HepG2 (cell line): Measurements from ENCODE around the gene TTLL11. TPM values are rescaled to one million over a fixed set of nuclear protein-coding genes. Genes with fewer than 3 reads are reported as not detected.

Source experiments
- ADNP ChIP-seq: sonication (generic); formaldehyde crosslinking; IDR thresholded peaks from 2 replicates; pipeline ENCODE4 v1.4.0; 2020; ENCODE audit warnings: missing genetic modification reagents
- GATAD2A ChIP-seq: IDR thresholded peaks from 2 replicates; pipeline ENCODE4 v1.6.1; 2016
- MXD3 ChIP-seq: IDR thresholded peaks from 2 replicates; pipeline ENCODE4 v1.6.1; 2016; ENCODE audit warnings: mild to moderate bottlenecking, missing biosample characterization, missing genetic modification reagents
- PTBP1 ChIP-seq: fragments of 200-400 bp; formaldehyde crosslinking; IDR thresholded peaks from 2 replicates; pipeline ENCODE4 v1.6.1; 2018; ENCODE audit warnings: low read length, low read depth; ENCODE audit not compliant: poor library complexity, severe bottlenecking
- SNRNP70 ChIP-seq: fragments of 200-400 bp; formaldehyde crosslinking; IDR thresholded peaks from 2 replicates; pipeline ENCODE4 v1.6.1; 2017; ENCODE audit warnings: mild to moderate bottlenecking, low read depth, low read length, moderate library complexity
- TEF ChIP-seq: sonication (generic); formaldehyde crosslinking; IDR thresholded peaks from 2 replicates; pipeline ENCODE4 v1.5.0; 2020; ENCODE audit warnings: missing genetic modification reagents
- TRAFD1 ChIP-seq: sonication (generic); formaldehyde crosslinking; IDR thresholded peaks from 2 replicates; pipeline ENCODE4 v1.5.1; 2020; ENCODE audit warnings: missing genetic modification reagents, mild to moderate bottlenecking, borderline replicate concordance
- XRCC5 ChIP-seq: fragments of 200-400 bp; formaldehyde crosslinking; optimal IDR thresholded peaks from 2 replicates; pipeline ENCODE3; 2017; ENCODE audit warnings: mild to moderate bottlenecking, low read length
- ZBTB2 ChIP-seq: sonication (generic); formaldehyde crosslinking; IDR thresholded peaks from 2 replicates; pipeline ENCODE4 v1.8.0; 2022; ENCODE audit warnings: low read depth, missing genetic modification reagents
- ZMYM2 ChIP-seq: sonication (generic); formaldehyde crosslinking; IDR thresholded peaks from 2 replicates; pipeline ENCODE4 v1.8.0; 2022; ENCODE audit warnings: mild to moderate bottlenecking, missing genetic modification reagents
- ZNF260 ChIP-seq: sonication (generic); formaldehyde crosslinking; IDR thresholded peaks from 2 replicates; pipeline ENCODE4 v1.4.0; 2020; ENCODE audit warnings: missing genetic modification reagents, low read depth, mild to moderate bottlenecking, borderline replicate concordance
- ZNF282 ChIP-seq: fragments of 450-650 bp; IDR thresholded peaks from 2 replicates; pipeline ENCODE4 v1.6.1; 2018; ENCODE audit not compliant: partially characterized antibody
- ZNF337 ChIP-seq: sonication (generic); formaldehyde crosslinking; IDR thresholded peaks from 2 replicates; pipeline ENCODE4 v1.5.1; 2020; ENCODE audit warnings: missing genetic modification reagents, low read depth, mild to moderate bottlenecking, borderline replicate concordance
- ZNF605 ChIP-seq: sonication (generic); formaldehyde crosslinking; IDR thresholded peaks from 2 replicates; pipeline ENCODE4 v1.8.0; 2022; ENCODE audit warnings: mild to moderate bottlenecking, missing genetic modification reagents
- ZNF646 ChIP-seq: sonication (generic); formaldehyde crosslinking; IDR thresholded peaks from 2 replicates; pipeline ENCODE4 v1.9.0; 2021; ENCODE audit warnings: mild to moderate bottlenecking, missing genetic modification reagents
- ZNF709 ChIP-seq: sonication (generic); formaldehyde crosslinking; IDR thresholded peaks from 2 replicates; pipeline ENCODE4 v1.5.0; 2020; ENCODE audit warnings: mild to moderate bottlenecking, missing genetic modification reagents
- ZNF777 ChIP-seq: sonication (generic); formaldehyde crosslinking; IDR thresholded peaks from 2 replicates; pipeline ENCODE4 v1.4.0; 2020; ENCODE audit warnings: missing genetic modification reagents
- ZNF878 ChIP-seq: sonication (generic); formaldehyde crosslinking; IDR thresholded peaks from 2 replicates; pipeline ENCODE4 v1.8.1; 2023; ENCODE audit warnings: mild to moderate bottlenecking, missing genetic modification reagents, moderate library complexity
- polyA plus RNA-seq, 8 experiments: library from polyadenylated mRNA; depleted of rRNA in 3 of 8; stranded (reverse) in 7 of 8; unstranded in 1 of 8; fragments of >200 nt; fragmentation: Illumina TruSeq in 4 of 8; extraction: Trizol in 4 of 8; gene quantifications; 2 replicates each; pipeline versions ENCODE4 v1.2.1 to v1.2.3, GENCODE V29; 2011 to 2016; ENCODE audit warnings: low read depth in 4 of 8, missing spikeins in 1 of 8, mixed read lengths in 1 of 8; ENCODE audit not compliant: insufficient read depth in 1 of 8
- total RNA-seq, 5 experiments: library from RNA; depleted of rRNA; stranded (reverse); fragments of >200 nt; fragmentation: Illumina TruSeq; extraction: Trizol; gene quantifications; 2 replicates each; pipeline ENCODE4 v1.2.3, GENCODE V29; 2016; ENCODE audit warnings: low read depth in 1 of 5

The TTLL11 gene
- total and polyA plus RNA-seq, 2 of the 13 experiments (the other 11 are each of a cell fraction or from before 2014, with no cell fraction given), result 4.5 to 5.2 TPM

GRCh38 chr9:122092611-122093506, at the start of gene TTLL11 (continued):
- TF ChIP-seq ZNF646 (no peak), ZNF878 (no peak), TRAFD1 (no peak), PTBP1 (no peak), ZMYM2 (CRISPR knock-in tag) (no peak), SNRNP70 (no peak), MXD3 (peak; percentile 49), ZNF260 (CRISPR knock-in tag) (no peak), ZNF709 (CRISPR knock-in tag) (no peak), ZNF282 (no peak), ZNF337 (no peak), ZNF605 (CRISPR knock-in tag) (no peak), GATAD2A (peak; percentile 60), ADNP (CRISPR knock-in tag) (no peak), XRCC5 (no peak), TEF (CRISPR knock-in tag) (no peak), ZNF777 (peak; percentile 50; the same call in 1 of the 2 replicates), ZBTB2 (CRISPR knock-in tag) (peak; percentile 67; the same call in 1 of the 2 replicates)
